ENCODE measurements around the gene HOXB5.

HOXB5 gene

DNA sequence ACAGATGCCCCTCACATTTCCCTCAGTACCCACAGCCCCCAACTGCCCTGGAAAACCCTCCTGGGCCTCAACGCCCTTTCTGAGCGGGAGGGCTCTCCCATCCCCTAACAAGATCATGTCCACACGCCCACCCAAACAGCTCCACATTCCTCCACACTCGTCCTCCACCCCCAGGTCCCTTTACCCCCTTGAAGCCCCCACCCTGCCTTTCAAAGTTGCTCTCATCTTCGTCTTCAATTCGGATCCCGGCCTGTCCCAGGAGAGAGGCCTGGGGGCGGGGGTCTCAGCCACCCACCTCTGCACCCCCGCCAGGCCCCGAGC is 29.8 kb downstream of the HOXB5 start:
- H3K4me3 ChIP-seq (ENCODE audit: low read depth, low read length) = no peak overlapping the region
- peaks cover 97% of the 10 kb centered on the region for H3K27me3 ChIP-seq (ENCODE audit: insufficient read depth, low read depth, severe bottlenecking)
- no peak overlapping the region for H3K27ac ChIP-seq
- TF ChIP-seq CTCF (IDR thresholded peaks at IDR 0.05; ENCODE audit: low read depth, low read length) = no peak
- DNase-seq = no peak
- H3K36me3 ChIP-seq = no peaks in the 10 kb centered on the region
- peaks cover 2% of the 10 kb centered on the region for H3K9me3 ChIP-seq (ENCODE audit: severe bottlenecking)

- Histone ChIP-seq H3K4me3 (ENCODE audit: low read depth, low read length) (no peak overlapping the region), H3K9me3 (ENCODE audit: severe bottlenecking) (peaks cover 2% of the 10 kb centered on the region), H3K27ac (no peak overlapping the region), H3K36me3 (no peaks in the 10 kb centered on the region), H3K27me3 (ENCODE audit: insufficient read depth, low read depth, severe bottlenecking) (peaks cover 97% of the 10 kb centered on the region)
- TF ChIP-seq CTCF (IDR thresholded peaks at IDR 0.05; ENCODE audit: low read depth, low read length) = no peak
- no peak for DNase-seq
Observed at GRCh38 chr17:48563385-48563838, 30.2 kb downstream of the HOXB5 start.

GRCh38 chr17:48562934-48563333 is 30.6 kb downstream of the HOXB5 start:
- no peak for DNase-seq
- peaks cover 2% of the 10 kb centered on the region for H3K9me3 ChIP-seq (ENCODE audit: severe bottlenecking)
- peaks cover 97% of the 10 kb centered on the region for H3K27me3 ChIP-seq (ENCODE audit: insufficient read depth, low read depth, severe bottlenecking)
- TF ChIP-seq CTCF (IDR thresholded peaks at IDR 0.05; ENCODE audit: low read depth, low read length) = no peak
- no peak overlapping the region for H3K27ac ChIP-seq
- no peaks in the 10 kb centered on the region for H3K36me3 ChIP-seq
- H3K4me3 ChIP-seq (ENCODE audit: low read depth, low read length) = no peak overlapping the region

GRCh38 chr17:48561884-48562810 is 31.4 kb downstream of the HOXB5 start:
- Histone ChIP-seq H3K36me3 (no peaks in the 10 kb centered on the region), H3K9me3 (ENCODE audit: severe bottlenecking) (peaks cover 2% of the 10 kb centered on the region), H3K4me3 (ENCODE audit: low read depth, low read length) (no peak overlapping the region), H3K27me3 (ENCODE audit: insufficient read depth, low read depth, severe bottlenecking) (peaks cover 97% of the 10 kb centered on the region), H3K27ac (no peak overlapping the region)
- peak; percentile 46; the same call in 1 of the 2 replicates for TF ChIP-seq CTCF (IDR thresholded peaks at IDR 0.05; ENCODE audit: low read depth, low read length)
- peak; percentile 51 for DNase-seq

GRCh38 chr17:48559840-48560817 is 33.5 kb downstream of the HOXB5 start:
- no peak for DNase-seq
- peaks cover 90% of the 10 kb centered on the region for H3K27me3 ChIP-seq (ENCODE audit: insufficient read depth, low read depth, severe bottlenecking)
- H3K27ac ChIP-seq = no peak overlapping the region
- peaks cover 2% of the 10 kb centered on the region for H3K9me3 ChIP-seq (ENCODE audit: severe bottlenecking)
- H3K4me3 ChIP-seq (ENCODE audit: low read depth, low read length) = no peak overlapping the region
- TF ChIP-seq CTCF (IDR thresholded peaks at IDR 0.05; ENCODE audit: low read depth, low read length) = no peak
- no peaks in the 10 kb centered on the region for H3K36me3 ChIP-seq

Measured in WERI-Rb-1 (cell line).